Liver (tissue), 9 donors: ENCODE results near the gene MYO5C. TPM values are rescaled to one million over a fixed set of nuclear protein-coding genes. Genes with fewer than 3 reads are reported as not detected.

Experiments used
- DNase-seq: peaks from one replicate; pipeline ENCODE4 v3.0.0-alpha.2; 2017; ENCODE audit warnings: low spot score
- H3K27ac ChIP-seq, 2 donors: one replicate each; pipeline ENCODE4 v1.7.0; 2013; ENCODE audit warnings: inconsistent platforms in 2 of 2, low read length in 2 of 2, control low read depth in 1 of 2, low read depth in 1 of 2, mild to moderate bottlenecking in 1 of 2
- H3K27me3 ChIP-seq, 4 donors: one replicate each; pipeline versions ENCODE4 v1.6.1 to v1.7.0; 2013; ENCODE audit warnings: low read length in 3 of 4, inconsistent platforms in 1 of 4, mild to moderate bottlenecking in 1 of 4, moderate library complexity in 1 of 4; ENCODE audit not compliant: control insufficient read depth in 4 of 4, insufficient read depth in 4 of 4
- H3K36me3 ChIP-seq, 4 donors: one replicate each; pipeline versions ENCODE4 v1.6.1 to v1.7.0; 2013; ENCODE audit warnings: low read length in 3 of 4, mild to moderate bottlenecking in 3 of 4, low read depth in 1 of 4, moderate library complexity in 1 of 4; ENCODE audit not compliant: control insufficient read depth in 4 of 4, insufficient read depth in 3 of 4
- H3K4me1 ChIP-seq, 4 donors: one replicate each; pipeline versions ENCODE4 v1.6.1 to v1.7.0; 2013; ENCODE audit warnings: low read length in 3 of 4, mild to moderate bottlenecking in 3 of 4, moderate library complexity in 1 of 4; ENCODE audit not compliant: control insufficient read depth in 4 of 4, insufficient read depth in 4 of 4
- H3K4me3 ChIP-seq, 3 donors: one replicate each; pipeline versions ENCODE4 v1.6.1 to v1.7.0; 2013; ENCODE audit warnings: low read length in 3 of 3, control low read depth in 1 of 3, low read depth in 1 of 3, mild to moderate bottlenecking in 1 of 3
- H3K9ac ChIP-seq, 2 donors: one replicate each; pipeline ENCODE4 v1.7.0; 2013; ENCODE audit warnings: low read length in 2 of 2, mild to moderate bottlenecking in 2 of 2, moderate library complexity in 2 of 2, control low read depth in 1 of 2, low read depth in 1 of 2
- H3K9me3 ChIP-seq, 4 donors: one replicate each; pipeline versions ENCODE4 v1.6.1 to v1.7.0; 2013; ENCODE audit warnings: low read length in 3 of 4; ENCODE audit not compliant: control insufficient read depth in 4 of 4
- ATF3 ChIP-seq: IDR thresholded peaks from 2 replicates; pipeline ENCODE4 v1.6.1; 2016; ENCODE audit warnings: antibody characterized with exemption
- EGR1 ChIP-seq, 2 donors: IDR thresholded peaks; 2 replicates each; pipeline ENCODE4 v1.6.1; 2016 to 2018; ENCODE audit warnings: antibody characterized with exemption in 2 of 2, low read depth in 2 of 2
- FOXA1 ChIP-seq: IDR thresholded peaks from 2 replicates; pipeline ENCODE4 v1.6.1; 2016; ENCODE audit warnings: antibody characterized with exemption
- GABPA ChIP-seq, 2 donors: IDR thresholded peaks in 1 of 2; conservative IDR thresholded peaks in 1 of 2; 2 replicates each; pipeline ENCODE4 v1.6.1; 2016; ENCODE audit warnings: antibody characterized with exemption in 2 of 2, mild to moderate bottlenecking in 1 of 2, moderate library complexity in 1 of 2
- HNF4A ChIP-seq, 2 donors: conservative IDR thresholded peaks; 2 replicates each; pipeline ENCODE4 v1.6.1; 2016; ENCODE audit warnings: antibody characterized with exemption in 2 of 2, mild to moderate bottlenecking in 2 of 2
- JUND ChIP-seq, 2 donors: IDR thresholded peaks; 2 replicates each; pipeline ENCODE4 v1.6.1; 2016; ENCODE audit warnings: antibody characterized with exemption in 2 of 2
- MAX ChIP-seq: IDR thresholded peaks from 2 replicates; pipeline ENCODE4 v1.6.1; 2016; ENCODE audit warnings: antibody characterized with exemption
- NR2F2 ChIP-seq: IDR thresholded peaks from 2 replicates; pipeline ENCODE4 v1.6.1; 2016; ENCODE audit warnings: antibody characterized with exemption
- RAD21 ChIP-seq, 2 donors: IDR thresholded peaks; 2 replicates each; pipeline ENCODE4 v1.6.1; 2016; ENCODE audit warnings: antibody characterized with exemption in 2 of 2, mild to moderate bottlenecking in 2 of 2
- REST ChIP-seq: IDR thresholded peaks from 2 replicates; pipeline ENCODE4 v1.6.1; 2016; ENCODE audit warnings: antibody characterized with exemption, mild to moderate bottlenecking
- YY1 ChIP-seq: IDR thresholded peaks from 2 replicates; pipeline ENCODE4 v1.6.1; 2016; ENCODE audit warnings: antibody characterized with exemption, mild to moderate bottlenecking
- WGBS: extraction: QIAGEN DNeasy Blood & Tissue Kit; methylation state at CpG from one replicate; pipeline ENCODE4 v1.1.7; 2013; 5-methylcytosine and 5-hydroxymethylcytosine counted together
- polyA plus RNA-seq, 2 donors: library from polyadenylated mRNA; stranded (reverse) in 1 of 2; unstranded in 1 of 2; fragments of 200-250 nt in 1 of 2; fragments of >200 nt in 1 of 2; fragmentation: Nextera tagmentation in 1 of 2; extraction: Ambion mirVana in 1 of 2; gene quantifications; one replicate each; pipeline versions ENCODE4 v1.2.1 to v1.2.3, GENCODE V29; 2013 to 2015
- total RNA-seq, 2 donors: library from RNA; depleted of rRNA; stranded (reverse); fragments of >200 nt; gene quantifications; one replicate each; pipeline ENCODE4 v1.2.3, GENCODE V29; 2014
- TF ChIP-seq, protein P1 (sequence below): fragments of 150-350 bp; IDR thresholded peaks from 2 replicates; pipeline ENCODE4 v1.5.1; 2017; ENCODE audit warnings: improper control_type of control experiment, low read depth, low read length; ENCODE audit not compliant: missing input control
- TF ChIP-seq, protein P2 (sequence below): IDR thresholded peaks from 2 replicates; pipeline ENCODE4 v1.6.1; 2016; ENCODE audit warnings: antibody characterized with exemption
- donor health status: healthy.
- donor health status: healthy.
- donor health status: healthy.
- donor health status: healthy.
- donor health status: healthy.

The MYO5C gene
- total and polyA plus RNA-seq, 4 donors = 1.9 to 8.6 (median 3.0) TPM

DNA sequence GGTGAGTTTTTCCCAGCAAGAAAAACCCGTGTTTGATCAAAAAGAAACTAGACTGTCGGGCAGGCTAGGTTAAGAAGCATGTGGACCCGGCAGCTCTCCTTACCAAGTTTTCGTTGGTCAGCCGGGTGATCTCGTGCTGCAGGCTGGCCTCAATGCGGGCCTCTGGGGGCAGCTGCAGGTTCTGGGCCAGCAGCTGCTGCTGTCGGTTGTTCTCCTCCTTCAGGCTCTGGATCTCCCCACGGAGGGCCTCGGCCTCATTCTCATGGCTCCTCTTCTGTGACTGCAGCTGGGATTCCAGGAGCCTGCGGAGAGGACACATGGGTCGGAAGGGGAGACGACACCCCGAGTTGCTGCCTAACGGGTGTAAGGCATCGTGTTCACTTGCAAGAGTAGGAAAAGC is 44.5 kb upstream of the MYO5C start:
- peaks cover 0 to 4% (median under 1%) of the 10 kb centered on the region in 4 donors for H3K36me3 ChIP-seq
- no peaks in the 10 kb centered on the region for H3K27me3 ChIP-seq
- no peaks in the 10 kb centered on the region for H3K9me3 ChIP-seq
- TF ChIP-seq, protein P1, sequence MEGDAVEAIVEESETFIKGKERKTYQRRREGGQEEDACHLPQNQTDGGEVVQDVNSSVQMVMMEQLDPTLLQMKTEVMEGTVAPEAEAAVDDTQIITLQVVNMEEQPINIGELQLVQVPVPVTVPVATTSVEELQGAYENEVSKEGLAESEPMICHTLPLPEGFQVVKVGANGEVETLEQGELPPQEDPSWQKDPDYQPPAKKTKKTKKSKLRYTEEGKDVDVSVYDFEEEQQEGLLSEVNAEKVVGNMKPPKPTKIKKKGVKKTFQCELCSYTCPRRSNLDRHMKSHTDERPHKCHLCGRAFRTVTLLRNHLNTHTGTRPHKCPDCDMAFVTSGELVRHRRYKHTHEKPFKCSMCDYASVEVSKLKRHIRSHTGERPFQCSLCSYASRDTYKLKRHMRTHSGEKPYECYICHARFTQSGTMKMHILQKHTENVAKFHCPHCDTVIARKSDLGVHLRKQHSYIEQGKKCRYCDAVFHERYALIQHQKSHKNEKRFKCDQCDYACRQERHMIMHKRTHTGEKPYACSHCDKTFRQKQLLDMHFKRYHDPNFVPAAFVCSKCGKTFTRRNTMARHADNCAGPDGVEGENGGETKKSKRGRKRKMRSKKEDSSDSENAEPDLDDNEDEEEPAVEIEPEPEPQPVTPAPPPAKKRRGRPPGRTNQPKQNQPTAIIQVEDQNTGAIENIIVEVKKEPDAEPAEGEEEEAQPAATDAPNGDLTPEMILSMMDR = no peak
- no peak for TF ChIP-seq HNF4A (conservative IDR thresholded peaks at IDR 0.05)
- H3K4me1 ChIP-seq = no peaks in the 10 kb centered on the region
- no peak for DNase-seq
- H3K9ac ChIP-seq = no peak overlapping the region
- H3K27ac ChIP-seq = no peak overlapping the region
- WGBS = 97% methylated on average over 16 of the region's 16 CpGs
- no peak overlapping the region for H3K4me3 ChIP-seq

DNA sequence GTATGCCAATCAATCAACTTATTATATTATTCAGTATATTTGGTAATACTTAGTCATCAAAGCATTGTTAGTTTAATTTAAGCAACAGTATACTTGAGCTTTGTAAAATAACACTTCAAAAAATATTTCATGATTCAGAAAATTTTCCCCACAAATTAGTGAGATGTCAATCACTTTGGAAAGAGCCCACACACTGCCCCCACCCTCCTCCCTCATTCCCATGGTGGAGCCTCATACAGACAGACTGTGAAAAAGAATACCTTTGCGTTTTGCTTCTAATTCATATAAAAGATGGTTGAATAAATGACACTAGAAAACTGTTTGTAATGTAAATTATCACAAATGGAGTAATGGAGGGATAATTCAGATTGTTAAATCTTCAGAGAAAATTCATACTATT is 43.3 kb upstream of the MYO5C start:
- no peaks in the 10 kb centered on the region for H3K4me1 ChIP-seq
- TF ChIP-seq MAX (no peak), FOXA1 (no peak), NR2F2 (no peak), ATF3 (no peak), YY1 (no peak), REST (no peak), GABPA (IDR thresholded peaks at IDR 0.05 in 1 of 2, conservative IDR thresholded peaks at IDR 0.05 in 1 of 2) (no peak), RAD21 (IDR thresholded peaks at IDR 0.05) (no peak), EGR1 (IDR thresholded peaks at IDR 0.05; ENCODE audit: low read depth in 2 of 2) (no peak), JUND (IDR thresholded peaks at IDR 0.05) (no peak)
- TF ChIP-seq, protein P1 = no peak
- TF ChIP-seq, protein P2, sequence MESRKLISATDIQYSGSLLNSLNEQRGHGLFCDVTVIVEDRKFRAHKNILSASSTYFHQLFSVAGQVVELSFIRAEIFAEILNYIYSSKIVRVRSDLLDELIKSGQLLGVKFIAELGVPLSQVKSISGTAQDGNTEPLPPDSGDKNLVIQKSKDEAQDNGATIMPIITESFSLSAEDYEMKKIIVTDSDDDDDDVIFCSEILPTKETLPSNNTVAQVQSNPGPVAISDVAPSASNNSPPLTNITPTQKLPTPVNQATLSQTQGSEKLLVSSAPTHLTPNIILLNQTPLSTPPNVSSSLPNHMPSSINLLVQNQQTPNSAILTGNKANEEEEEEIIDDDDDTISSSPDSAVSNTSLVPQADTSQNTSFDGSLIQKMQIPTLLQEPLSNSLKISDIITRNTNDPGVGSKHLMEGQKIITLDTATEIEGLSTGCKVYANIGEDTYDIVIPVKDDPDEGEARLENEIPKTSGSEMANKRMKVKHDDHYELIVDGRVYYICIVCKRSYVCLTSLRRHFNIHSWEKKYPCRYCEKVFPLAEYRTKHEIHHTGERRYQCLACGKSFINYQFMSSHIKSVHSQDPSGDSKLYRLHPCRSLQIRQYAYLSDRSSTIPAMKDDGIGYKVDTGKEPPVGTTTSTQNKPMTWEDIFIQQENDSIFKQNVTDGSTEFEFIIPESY = no peak
- WGBS = 99% methylated on average over 1 of the region's 1 CpG
- H3K27me3 ChIP-seq = no peaks in the 10 kb centered on the region
- H3K9ac ChIP-seq = no peak overlapping the region
- H3K36me3 ChIP-seq = peaks cover 0 to 4% (median under 1%) of the 10 kb centered on the region in 4 donors
- DNase-seq = no peak
- H3K27ac ChIP-seq = no peak overlapping the region
- no peaks in the 10 kb centered on the region for H3K9me3 ChIP-seq
- no peak overlapping the region for H3K4me3 ChIP-seq
